ENCODE results near the gene ZNF41. TPM values are rescaled to one million over a fixed set of nuclear protein-coding genes. Genes with fewer than 3 reads are reported as not detected.

The ZNF41 gene
- total and polyA plus RNA-seq, 2 of the 13 experiments (the other 11 are each of a cell fraction or from before 2014, with no cell fraction given): 2.3 to 3.9 TPM

- Histone ChIP-seq H3K4me2 (ENCODE audit: low read depth, low read length) (no peak overlapping the region), H3K27me3 (ENCODE audit: control insufficient read depth in 1 of 2, insufficient read depth in 2 of 2, low read length in 2 of 2) (no peaks in the 10 kb centered on the region), H4K20me1 (ENCODE audit: insufficient read depth, low read length) (no peaks in the 10 kb centered on the region), H3K36me3 (replicated peaks in 1 of 2; ENCODE audit: control insufficient read depth in 1 of 2, insufficient read depth in 2 of 2, low read length in 2 of 2) (no peaks in the 10 kb centered on the region), H3K4me1 (ENCODE audit: insufficient read depth, low read length) (no peaks in the 10 kb centered on the region), H3K9ac (ENCODE audit: insufficient read depth, low read depth, low read length) (no peak overlapping the region), H3K27ac (ENCODE audit: extremely low read length, insufficient read depth, low read length) (no peak overlapping the region), H3K79me2 (ENCODE audit: insufficient read depth, low read length) (no peaks in the 10 kb centered on the region), H3K9me3 (ENCODE audit: low read length) (no peaks in the 10 kb centered on the region), H2AFZ (ENCODE audit: low read length) (no peak overlapping the region), H3K4me3 (replicated peaks in 1 of 3; ENCODE audit: insufficient read depth in 1 of 3, low read depth in 2 of 3, low read length in 3 of 3) (no peak overlapping the region)
- intact Hi-C loops (cut with micrococcal nuclease; ENCODE audit: unreplicated experiment): no loop called here
- 80% methylated on average over 1 of the region's 6 CpGs for WGBS (ENCODE audit: low lambda C conversion rate)
- BruUV-seq (replicated peaks): no TSS peak
- no peak for DNase-seq (ENCODE audit: low spot score)
- no peak for FAIRE-seq
- ChIA-PET CTCF (ENCODE audit: low intra/inter-chr PET ratio, low total read pairs) (no interaction called here), POLR2A (no interaction called here)
- in situ Hi-C loops (cut with HindIII; ENCODE audit: extremely low pct_ligation_motif_present, low pct_unique_long_range_greater_than_20kb): no loop called here
- TF ChIP-seq ZNF317 (CRISPR knock-in tag; IDR thresholded peaks at IDR 0.05): no peak
- no peak for TF ChIP-seq ZNF7 (CRISPR knock-in tag; IDR thresholded peaks at IDR 0.05)
- TF ChIP-seq MAFF (IDR thresholded peaks at IDR 0.05; ENCODE audit: low read depth, low read length): no peak
- no peak for TF ChIP-seq ZNF607 (CRISPR knock-in tag; IDR thresholded peaks at IDR 0.05; ENCODE audit: borderline replicate concordance)
- TF ChIP-seq, protein P1, sequence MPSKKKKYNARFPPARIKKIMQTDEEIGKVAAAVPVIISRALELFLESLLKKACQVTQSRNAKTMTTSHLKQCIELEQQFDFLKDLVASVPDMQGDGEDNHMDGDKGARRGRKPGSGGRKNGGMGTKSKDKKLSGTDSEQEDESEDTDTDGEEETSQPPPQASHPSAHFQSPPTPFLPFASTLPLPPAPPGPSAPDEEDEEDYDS (CRISPR knock-in tag; IDR thresholded peaks at IDR 0.05): no peak
- no peak for TF ChIP-seq ZNF589 (CRISPR knock-in tag; conservative IDR thresholded peaks at IDR 0.05)
- TF ChIP-seq, protein P2, sequence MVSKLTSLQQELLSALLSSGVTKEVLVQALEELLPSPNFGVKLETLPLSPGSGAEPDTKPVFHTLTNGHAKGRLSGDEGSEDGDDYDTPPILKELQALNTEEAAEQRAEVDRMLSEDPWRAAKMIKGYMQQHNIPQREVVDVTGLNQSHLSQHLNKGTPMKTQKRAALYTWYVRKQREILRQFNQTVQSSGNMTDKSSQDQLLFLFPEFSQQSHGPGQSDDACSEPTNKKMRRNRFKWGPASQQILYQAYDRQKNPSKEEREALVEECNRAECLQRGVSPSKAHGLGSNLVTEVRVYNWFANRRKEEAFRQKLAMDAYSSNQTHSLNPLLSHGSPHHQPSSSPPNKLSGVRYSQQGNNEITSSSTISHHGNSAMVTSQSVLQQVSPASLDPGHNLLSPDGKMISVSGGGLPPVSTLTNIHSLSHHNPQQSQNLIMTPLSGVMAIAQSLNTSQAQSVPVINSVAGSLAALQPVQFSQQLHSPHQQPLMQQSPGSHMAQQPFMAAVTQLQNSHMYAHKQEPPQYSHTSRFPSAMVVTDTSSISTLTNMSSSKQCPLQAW (CRISPR knock-in tag; IDR thresholded peaks at IDR 0.05): no peak
- TF ChIP-seq RFXAP (CRISPR knock-in tag; IDR thresholded peaks at IDR 0.05; ENCODE audit: borderline replicate concordance): no peak
- no peak for TF ChIP-seq CREM (IDR thresholded peaks at IDR 0.05)
- TF ChIP-seq CREM (CRISPR knock-in tag; IDR thresholded peaks at IDR 0.05): no peak
- no peak for TF ChIP-seq ZSCAN21 (CRISPR knock-in tag; IDR thresholded peaks at IDR 0.05; ENCODE audit: borderline replicate concordance)
- no peak for ATAC-seq
Observed at GRCh38 chrX:47456080-47456479, 26.9 kb downstream of the ZNF41 start.
